Measurements from ENCODE around the gene ZNF397.

Gene ZNF397

DNA sequence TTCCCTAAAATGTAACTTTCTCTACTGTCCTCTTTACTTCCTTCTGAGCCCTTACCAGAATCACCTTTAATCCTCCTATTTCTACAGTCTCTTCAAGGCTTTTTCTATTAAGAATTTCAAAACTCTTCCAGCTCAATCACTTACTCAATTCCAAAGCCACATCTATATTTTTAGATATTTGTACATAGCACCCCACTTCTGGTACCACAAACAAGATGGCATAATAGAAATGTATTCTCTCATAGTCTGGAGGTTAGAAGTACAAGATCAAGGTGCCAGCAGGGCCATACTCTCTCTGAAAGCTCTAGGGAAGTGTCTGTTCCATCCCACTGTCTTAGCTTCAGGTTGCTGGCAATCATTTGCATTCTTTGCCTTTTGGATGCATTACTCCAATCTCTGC, 38.1 kb downstream of the ZNF397 start:
- no peak overlapping the region for H3K27ac ChIP-seq (ENCODE audit: poor library complexity, severe bottlenecking)
- H3K4me1 ChIP-seq (ENCODE audit: insufficient read depth, poor library complexity, severe bottlenecking): peaks cover 9% of the 10 kb centered on the region
- H3K4me3 ChIP-seq (ENCODE audit: severe bottlenecking): no peak overlapping the region
- DNase-seq (ENCODE audit: low spot score) (no peak), ATAC-seq (ENCODE audit: low read depth) (no peak)
- no peaks in the 10 kb centered on the region for H3K9me3 ChIP-seq (ENCODE audit: severe bottlenecking)
- H3K36me3 ChIP-seq (ENCODE audit: low read depth): 0 out of 2 replicates have a peak, but pooled peaks cover 2% of the 10 kb centered on the region
- TF ChIP-seq, protein P1, sequence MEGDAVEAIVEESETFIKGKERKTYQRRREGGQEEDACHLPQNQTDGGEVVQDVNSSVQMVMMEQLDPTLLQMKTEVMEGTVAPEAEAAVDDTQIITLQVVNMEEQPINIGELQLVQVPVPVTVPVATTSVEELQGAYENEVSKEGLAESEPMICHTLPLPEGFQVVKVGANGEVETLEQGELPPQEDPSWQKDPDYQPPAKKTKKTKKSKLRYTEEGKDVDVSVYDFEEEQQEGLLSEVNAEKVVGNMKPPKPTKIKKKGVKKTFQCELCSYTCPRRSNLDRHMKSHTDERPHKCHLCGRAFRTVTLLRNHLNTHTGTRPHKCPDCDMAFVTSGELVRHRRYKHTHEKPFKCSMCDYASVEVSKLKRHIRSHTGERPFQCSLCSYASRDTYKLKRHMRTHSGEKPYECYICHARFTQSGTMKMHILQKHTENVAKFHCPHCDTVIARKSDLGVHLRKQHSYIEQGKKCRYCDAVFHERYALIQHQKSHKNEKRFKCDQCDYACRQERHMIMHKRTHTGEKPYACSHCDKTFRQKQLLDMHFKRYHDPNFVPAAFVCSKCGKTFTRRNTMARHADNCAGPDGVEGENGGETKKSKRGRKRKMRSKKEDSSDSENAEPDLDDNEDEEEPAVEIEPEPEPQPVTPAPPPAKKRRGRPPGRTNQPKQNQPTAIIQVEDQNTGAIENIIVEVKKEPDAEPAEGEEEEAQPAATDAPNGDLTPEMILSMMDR (IDR thresholded peaks at IDR 0.05; ENCODE audit: poor library complexity, severe bottlenecking): no peak
- no peaks in the 10 kb centered on the region for H3K27me3 ChIP-seq (ENCODE audit: insufficient read depth, poor library complexity, severe bottlenecking)

DNA sequence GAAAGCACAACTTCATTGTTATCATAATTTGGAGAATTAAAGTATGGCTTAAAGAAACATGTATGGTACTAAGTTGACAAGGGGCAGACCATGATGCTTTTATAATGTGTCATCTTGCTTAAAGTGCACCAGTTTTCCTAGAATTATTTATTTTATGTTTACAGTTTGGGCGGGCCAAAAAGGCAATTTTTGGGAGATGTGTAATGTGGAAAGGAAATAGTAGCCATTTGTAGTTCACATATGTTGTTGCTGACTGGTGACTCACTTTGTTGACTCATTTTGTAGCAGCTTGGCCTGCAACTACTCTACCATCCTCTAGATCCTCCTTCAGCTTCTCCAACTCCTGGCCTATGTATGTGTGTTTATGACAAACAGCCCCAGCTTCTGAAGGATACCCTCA, 41.5 kb downstream of the ZNF397 start:
- TF ChIP-seq, protein P1 (IDR thresholded peaks at IDR 0.05; ENCODE audit: poor library complexity, severe bottlenecking): no peak
- DNase-seq (ENCODE audit: low spot score): no peak
- peak overlapping the region; percentile 36 for H3K27ac ChIP-seq (ENCODE audit: poor library complexity, severe bottlenecking)
- ATAC-seq (ENCODE audit: low read depth): peak; percentile 94
- no peak overlapping the region for H3K4me3 ChIP-seq (ENCODE audit: severe bottlenecking)
- no peaks in the 10 kb centered on the region for H3K27me3 ChIP-seq (ENCODE audit: insufficient read depth, poor library complexity, severe bottlenecking)
- peaks cover 2% of the 10 kb centered on the region; the same call in 1 of the 2 replicates for H3K36me3 ChIP-seq (ENCODE audit: low read depth)
- peaks cover 9% of the 10 kb centered on the region for H3K4me1 ChIP-seq (ENCODE audit: insufficient read depth, poor library complexity, severe bottlenecking)
- H3K9me3 ChIP-seq (ENCODE audit: severe bottlenecking): no peaks in the 10 kb centered on the region

DNA sequence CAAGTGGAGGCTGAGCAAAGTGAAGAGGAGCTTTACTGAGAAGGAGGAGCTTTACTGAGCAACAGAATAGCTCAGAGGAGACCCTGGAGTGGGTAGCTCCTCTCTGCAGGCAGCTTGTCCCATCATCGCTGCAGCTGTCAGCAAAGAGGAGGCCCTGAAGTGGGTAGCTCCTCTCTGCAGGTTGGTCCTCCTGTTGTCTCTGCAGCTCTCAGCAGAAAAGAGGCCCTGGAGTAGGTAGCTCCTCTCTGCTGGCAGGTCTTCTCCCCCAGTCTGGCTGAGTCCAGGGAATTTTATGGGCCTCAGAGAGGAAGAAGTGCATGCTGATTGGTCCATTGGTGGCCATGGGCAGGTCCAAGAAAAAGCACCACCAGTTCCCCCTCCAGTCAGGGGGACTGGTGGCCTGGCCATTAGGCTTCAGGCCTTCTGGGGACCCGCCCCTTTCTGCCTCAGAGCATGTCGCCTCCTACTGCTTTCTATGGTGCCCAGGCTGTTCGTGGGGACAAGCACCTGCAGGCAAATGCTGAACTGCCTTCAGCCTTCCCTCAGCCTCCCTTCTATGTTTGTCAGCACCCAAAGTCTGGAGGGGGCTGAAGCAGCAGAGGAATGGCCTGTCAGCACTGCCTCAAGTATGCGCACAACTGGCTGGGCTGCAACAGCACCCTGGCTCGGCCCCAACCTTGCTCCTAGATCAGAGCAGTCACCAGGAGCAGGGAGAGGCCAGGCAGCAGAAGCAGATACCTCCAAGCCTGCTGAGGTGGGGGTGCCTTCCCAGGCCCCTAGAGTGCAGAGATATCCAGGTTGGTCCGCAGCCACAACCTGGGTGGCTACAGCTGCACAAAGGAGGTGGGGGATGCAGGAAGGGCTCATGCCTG, 43.3 kb downstream of the ZNF397 start:
- H3K36me3 ChIP-seq (ENCODE audit: low read depth): peaks cover 2% of the 10 kb centered on the region; the same call in 1 of the 2 replicates
- no peaks in the 10 kb centered on the region for H3K9me3 ChIP-seq (ENCODE audit: severe bottlenecking)
- no peaks in the 10 kb centered on the region for H3K27me3 ChIP-seq (ENCODE audit: insufficient read depth, poor library complexity, severe bottlenecking)
- H3K4me3 ChIP-seq (ENCODE audit: severe bottlenecking): no peak overlapping the region
- TF ChIP-seq, protein P1 (IDR thresholded peaks at IDR 0.05; ENCODE audit: poor library complexity, severe bottlenecking): no peak
- DNase-seq (ENCODE audit: low spot score) (no peak), ATAC-seq (ENCODE audit: low read depth) (no peak)
- H3K27ac ChIP-seq (ENCODE audit: poor library complexity, severe bottlenecking): no peak overlapping the region
- H3K4me1 ChIP-seq (ENCODE audit: insufficient read depth, poor library complexity, severe bottlenecking): peaks cover 16% of the 10 kb centered on the region

DNA sequence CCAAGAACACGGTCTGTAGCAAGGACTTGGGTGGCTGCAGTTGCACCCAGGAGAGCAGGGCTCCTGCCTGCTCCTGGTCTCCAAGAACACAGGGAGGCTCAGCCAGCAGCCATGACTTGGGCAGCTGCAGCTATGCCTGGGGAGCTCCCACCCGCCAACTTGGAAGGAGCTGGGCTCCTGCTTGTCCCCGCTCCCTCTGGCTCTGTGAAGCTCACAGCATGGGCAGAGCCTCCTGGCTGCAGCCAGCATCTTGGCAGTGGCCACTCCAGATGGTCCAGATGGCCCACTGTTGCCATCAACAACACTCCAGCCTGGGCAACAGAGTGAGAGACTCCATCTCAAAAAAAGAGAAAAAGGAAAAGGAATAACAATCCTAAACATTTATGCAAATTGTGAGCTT, 44.0 kb downstream of the ZNF397 start:
- TF ChIP-seq, protein P1 (IDR thresholded peaks at IDR 0.05; ENCODE audit: poor library complexity, severe bottlenecking): no peak
- Histone ChIP-seq H3K36me3 (ENCODE audit: low read depth) (peaks cover 2% of the 10 kb centered on the region; the same call in 1 of the 2 replicates), H3K27ac (ENCODE audit: poor library complexity, severe bottlenecking) (no peak overlapping the region), H3K9me3 (ENCODE audit: severe bottlenecking) (no peaks in the 10 kb centered on the region), H3K4me3 (ENCODE audit: severe bottlenecking) (no peak overlapping the region), H3K27me3 (ENCODE audit: insufficient read depth, poor library complexity, severe bottlenecking) (no peaks in the 10 kb centered on the region), H3K4me1 (ENCODE audit: insufficient read depth, poor library complexity, severe bottlenecking) (peaks cover 16% of the 10 kb centered on the region)
- DNase-seq (ENCODE audit: low spot score) (no peak), ATAC-seq (ENCODE audit: low read depth) (no peak)

DNA sequence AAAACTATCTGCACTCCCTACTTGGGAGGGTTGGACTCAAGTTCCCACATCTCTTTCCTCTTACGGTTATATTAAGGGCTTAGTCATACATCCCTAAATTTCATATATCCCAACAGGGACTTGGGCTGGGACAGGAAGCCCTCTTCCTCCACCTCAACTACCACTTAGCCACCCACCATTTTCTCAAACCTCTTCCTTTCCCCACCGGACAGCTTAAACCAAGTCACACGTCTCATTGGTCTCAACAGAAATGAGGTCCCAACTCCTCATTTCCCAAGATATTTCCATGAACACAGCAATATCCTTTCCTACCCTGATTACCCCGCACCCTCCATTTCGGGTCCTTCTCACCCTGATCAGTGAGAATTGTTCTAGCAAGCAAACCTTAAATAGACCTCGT, 48.5 kb downstream of the ZNF397 start:
- no peak for DNase-seq (ENCODE audit: low spot score)

More for the DNA sequence above, 48.5 kb downstream of the ZNF397 start:
- TF ChIP-seq, protein P1 (IDR thresholded peaks at IDR 0.05; ENCODE audit: poor library complexity, severe bottlenecking): no peak
- Histone ChIP-seq H3K9me3 (ENCODE audit: severe bottlenecking) (no peaks in the 10 kb centered on the region), H3K36me3 (ENCODE audit: low read depth) (peaks cover 23% of the 10 kb centered on the region), H3K27ac (ENCODE audit: poor library complexity, severe bottlenecking) (peak overlapping the region; percentile 58), H3K4me1 (ENCODE audit: insufficient read depth, poor library complexity, severe bottlenecking) (peaks cover 7% of the 10 kb centered on the region), H3K27me3 (ENCODE audit: insufficient read depth, poor library complexity, severe bottlenecking) (no peaks in the 10 kb centered on the region), H3K4me3 (ENCODE audit: severe bottlenecking) (peak overlapping the region; percentile 61)
- ATAC-seq (ENCODE audit: low read depth): no peak
